ENCODE measurements around the gene MOBP.

MOBP gene

DNA sequence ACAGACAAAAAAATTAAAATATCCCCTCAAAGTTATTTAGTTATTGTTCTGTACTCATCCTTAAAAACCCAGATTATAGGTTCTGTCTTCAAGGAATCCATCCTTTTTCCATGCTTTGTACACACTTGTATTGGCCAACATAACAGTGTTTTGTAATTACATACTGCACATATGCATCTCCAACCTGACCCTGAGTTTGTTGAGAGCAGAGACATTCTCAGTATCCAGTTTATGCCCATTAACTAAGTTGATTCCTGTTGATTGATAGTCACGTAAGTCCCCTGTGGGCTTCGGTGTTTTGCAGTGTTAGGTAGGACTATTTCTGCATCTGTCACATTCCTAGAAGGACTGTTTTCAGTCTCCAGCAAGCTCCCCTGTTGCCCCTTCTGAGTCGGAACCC is 33.6 kb downstream of the MOBP start:
- DNase-seq = no peak

DNA sequence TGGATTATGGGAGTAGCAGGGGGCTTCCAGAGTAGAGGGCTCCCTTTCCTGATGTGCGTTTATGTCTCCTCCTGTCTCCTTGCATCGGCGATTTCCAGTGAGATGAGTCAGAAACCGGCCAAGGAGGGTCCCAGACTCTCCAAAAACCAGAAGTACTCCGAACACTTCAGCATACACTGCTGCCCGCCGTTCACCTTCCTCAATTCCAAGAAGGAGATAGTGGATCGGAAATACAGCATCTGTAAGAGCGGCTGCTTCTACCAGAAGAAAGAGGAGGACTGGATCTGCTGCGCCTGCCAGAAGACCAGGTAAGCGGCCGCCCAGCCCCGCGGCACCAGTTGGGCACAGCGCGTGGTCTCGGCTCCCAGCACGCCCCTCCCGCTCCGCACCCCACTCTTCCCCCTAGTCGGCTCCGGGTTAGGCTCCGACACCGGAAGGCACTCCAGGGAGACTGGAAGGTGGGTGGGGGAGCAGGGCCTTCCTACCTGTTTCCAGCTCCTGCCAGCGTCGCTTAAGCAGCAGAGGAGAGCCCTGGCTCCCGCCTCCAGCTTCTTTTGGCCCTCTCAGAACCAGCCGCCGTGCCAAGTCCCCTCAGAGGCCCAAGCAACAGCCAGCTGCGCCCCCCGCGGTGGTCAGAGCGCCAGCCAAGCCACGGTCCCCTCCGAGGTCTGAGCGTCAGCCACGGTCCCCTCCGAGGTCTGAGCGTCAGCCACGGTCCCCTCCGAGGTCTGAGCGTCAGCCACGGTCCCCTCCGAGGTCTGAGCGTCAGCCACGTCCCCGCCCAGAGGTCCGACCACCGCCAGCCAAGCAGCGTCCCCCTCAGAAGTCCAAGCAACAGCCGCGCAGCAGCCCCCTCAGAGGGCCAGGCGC is 34.7 kb downstream of the MOBP start:
- peak; percentile 30 for DNase-seq

DNA sequence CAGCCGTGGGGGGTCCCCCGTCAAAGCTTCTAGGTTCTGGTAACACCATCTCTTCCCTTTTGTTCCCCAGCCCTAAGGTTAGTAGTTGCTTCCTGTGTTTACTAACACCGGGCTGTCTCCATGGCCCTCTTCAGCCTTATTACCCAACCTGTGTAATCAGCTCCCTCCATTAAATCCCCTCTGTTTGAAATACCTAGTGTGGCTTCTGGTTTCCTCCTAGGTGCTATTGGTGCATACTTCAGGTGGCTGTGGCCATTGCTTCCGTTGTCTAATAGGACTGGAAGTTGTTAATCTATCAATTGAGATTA is 35.3 kb downstream of the MOBP start:
- no peak for DNase-seq

DNA sequence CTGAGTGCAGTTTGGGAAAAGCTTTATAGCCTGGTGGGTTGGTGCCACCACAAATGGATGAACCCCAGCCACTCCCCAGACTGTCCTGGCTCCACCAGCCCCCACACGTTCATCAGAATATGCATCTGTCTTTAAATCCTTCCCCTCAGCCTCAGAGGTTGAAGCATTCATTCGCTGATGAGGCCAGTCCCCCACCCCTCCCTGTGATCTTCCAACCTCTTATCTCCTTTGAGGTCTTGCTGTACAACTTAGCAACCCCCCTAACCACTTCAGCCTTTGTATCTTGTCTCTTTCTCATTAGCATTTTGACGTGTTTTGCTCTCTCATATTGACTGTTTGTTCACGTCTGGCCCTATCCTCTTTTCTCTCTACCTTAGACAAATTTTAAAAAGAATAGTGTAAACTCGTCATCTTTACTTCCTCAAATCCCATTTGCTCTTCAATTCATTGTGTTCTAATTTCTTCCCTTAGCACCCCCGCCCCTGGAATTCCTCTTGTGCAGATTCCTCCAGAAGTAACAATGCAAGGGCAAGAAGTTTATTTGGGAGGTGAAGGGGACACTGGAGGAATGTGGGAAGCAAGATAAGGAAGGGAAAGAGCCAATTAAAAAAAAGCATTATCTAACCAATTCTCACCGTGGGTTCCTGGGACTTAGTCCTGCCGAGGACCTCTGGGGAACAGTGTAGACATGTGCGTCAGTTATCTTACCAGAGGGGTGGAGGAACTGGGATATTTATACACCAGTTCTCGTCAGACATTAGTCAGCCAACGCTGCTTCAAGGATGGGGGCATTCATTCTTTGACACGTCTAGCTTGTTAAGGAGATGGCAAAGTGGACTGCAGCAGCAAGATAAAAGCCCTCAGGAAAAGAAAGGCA is 38.6 kb downstream of the MOBP start:
- DNase-seq = no peak

DNA sequence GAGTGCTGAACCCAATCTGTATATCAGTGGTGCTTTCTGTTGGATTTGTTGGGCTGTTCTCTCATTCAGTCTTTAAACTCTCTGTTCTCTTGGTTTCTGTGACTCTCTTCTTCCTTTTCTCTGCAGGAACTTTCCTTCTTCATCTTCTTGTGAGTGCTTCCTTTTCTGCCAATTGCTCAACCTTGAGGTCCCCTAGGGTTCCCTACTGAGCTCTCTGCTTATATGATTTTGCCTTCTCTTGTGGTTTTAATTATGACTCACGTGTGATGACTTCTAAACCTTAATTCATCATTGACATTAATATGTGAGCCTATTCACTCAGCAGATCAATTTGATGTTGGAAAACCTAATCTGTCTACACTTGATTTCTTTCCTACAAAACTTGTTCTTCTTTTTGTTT is 39.4 kb downstream of the MOBP start:
- DNase-seq = no peak

DNA sequence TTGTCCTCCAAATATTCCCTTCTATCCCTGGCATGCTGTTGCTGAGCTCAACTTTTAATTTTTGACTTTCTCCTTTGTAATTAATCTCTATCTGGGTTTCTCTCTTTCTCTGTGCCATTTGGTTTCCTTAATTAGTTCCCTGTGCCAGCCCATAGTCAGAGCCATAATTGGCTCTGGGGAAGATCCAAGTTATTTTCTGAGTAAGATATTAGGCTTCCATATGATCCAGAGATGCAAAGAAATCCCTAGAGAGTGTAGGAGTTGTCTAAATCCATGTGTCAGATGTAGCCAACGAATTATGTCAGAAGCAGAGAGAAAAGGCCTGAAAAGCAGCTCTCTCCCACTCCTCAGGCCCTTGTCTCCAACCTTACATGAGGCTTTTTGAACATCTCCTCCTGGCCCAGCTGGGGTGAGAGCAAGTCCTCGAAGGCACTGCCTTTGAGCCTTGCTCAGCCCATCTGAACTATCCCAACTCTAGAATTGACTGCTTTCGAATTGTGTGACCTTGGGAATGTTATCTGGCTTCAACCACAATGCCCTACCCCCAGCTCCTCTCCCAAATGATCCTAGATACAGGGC is 46.4 kb downstream of the MOBP start:
- DNase-seq = no peak

DNA sequence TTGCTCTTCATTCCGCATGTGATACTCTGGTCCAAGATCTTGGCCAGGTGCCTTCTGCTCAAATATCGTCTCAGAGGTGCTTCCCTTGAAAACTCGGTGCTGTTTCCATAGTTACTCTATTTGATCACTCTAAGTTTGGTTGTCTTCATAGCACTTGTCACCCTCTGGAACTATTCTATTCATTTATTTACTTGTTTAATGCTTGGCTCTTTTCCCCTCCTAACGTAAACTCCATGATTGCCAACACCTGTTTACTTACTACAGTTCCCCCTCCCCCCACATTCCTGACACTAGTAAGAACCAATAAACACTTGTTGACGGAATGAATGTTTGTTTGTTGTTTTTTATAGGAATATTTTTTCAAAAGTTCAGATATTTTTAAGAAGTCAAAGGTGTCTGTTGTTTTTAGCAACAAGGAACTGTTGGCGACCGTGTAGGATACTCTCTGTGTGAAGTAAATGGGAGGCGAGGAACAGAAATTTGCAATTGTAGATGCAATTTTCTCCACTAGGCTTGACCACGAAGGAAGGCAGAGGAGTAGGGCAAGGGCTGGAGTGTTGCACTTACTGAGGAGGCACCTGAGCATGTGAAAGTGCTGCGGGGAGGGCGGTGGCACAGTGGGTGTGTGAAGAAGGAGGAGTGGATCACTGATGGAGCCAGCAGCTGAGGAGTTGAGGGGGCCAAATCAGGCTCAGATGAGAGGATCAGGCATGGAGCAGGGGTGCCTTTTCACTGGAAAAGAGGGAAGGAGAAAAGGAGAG is 48.4 kb downstream of the MOBP start:
- DNase-seq = no peak

DNA sequence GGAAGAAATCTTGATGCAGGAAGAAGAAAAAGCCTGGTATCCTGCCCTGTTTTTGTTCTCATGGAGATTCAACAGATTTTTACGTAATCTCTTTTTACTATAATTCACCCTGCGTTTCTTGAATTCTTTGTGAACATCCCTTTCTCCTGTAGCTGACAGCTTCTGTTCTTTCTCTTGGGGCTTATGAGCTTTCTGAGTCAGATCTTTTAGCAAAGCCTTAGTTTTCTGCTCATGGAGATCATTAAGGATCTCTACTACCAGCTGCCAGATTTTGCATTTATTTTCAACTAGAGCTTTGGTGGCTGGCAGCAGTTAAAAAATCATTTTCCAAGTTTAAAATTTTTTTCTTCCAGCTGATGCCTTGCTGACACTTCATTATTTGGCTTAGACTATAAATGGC is 51.6 kb downstream of the MOBP start:
- DNase-seq = no peak

DNA sequence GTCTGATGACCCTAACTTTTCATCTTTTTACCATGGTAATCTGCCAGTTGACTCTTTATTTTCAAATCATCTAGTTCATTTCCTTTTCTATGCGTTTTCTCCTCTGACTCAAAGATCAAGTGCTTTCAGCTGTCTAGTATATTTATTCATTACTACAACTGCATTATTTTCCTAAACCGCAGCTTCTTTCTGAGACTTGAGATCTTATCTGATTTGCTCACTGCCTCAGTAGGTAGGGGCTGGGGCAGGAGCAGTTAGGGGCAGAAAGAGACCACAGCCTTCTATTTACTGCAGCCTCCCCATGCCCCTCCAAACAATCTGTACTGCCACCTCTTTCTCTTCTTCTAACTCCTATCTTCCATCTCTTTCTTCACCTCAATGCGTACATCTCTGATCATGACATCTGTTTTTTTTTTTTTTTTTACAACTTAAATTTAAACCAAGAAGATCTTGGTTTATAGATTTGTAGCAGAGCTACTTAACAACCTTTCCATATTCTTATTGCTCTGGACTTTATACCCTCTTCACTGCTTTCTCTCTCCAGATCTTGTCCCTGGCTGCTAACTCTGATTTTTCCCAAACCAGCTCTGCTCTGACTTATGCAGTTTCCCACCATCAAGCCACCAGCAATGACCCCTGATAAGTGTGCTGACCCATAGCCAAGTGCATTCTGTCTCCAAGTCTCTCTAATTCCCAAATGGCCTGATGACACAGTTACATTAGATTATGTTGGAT is 52.2 kb downstream of the MOBP start:
- no peak for DNase-seq

DNA sequence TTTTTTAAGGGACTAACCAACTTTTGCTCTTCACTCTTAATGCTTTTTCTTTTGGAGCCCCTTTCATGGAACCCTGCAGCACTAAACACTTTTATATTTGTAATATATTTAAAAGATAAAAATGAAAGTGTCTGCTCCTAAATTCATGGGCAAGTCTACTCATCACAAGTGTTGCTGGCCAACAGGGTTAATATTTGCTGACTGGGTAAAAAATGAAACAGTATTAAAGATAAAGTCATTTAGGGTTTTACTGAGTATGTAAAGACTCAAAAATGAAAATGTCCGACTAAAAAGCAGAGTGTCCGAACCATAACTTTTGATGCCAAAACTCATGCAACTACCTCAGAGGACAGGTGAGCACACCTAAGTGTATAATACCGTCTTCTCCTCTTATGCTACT is 54.0 kb downstream of the MOBP start:
- no peak for DNase-seq

DNA sequence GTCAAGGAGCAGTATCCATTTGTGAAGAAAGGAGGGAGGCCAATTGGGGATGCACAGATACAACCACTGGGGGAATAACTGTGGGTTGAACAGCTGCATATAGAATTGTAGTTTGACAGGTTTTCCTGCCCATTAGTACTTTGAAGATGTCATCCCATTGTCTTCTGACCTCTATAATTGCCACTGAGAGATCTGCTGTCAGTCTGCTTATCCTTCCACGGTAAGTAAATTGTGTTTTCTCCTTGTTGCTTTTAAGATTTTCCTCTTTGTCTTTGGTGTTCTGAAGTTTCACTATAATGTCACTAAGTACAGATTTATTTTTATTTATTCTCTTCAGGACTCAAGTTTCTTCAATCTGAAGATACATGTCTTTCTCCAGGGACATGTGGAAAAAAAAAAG is 56.6 kb downstream of the MOBP start:
- DNase-seq = no peak

DNA sequence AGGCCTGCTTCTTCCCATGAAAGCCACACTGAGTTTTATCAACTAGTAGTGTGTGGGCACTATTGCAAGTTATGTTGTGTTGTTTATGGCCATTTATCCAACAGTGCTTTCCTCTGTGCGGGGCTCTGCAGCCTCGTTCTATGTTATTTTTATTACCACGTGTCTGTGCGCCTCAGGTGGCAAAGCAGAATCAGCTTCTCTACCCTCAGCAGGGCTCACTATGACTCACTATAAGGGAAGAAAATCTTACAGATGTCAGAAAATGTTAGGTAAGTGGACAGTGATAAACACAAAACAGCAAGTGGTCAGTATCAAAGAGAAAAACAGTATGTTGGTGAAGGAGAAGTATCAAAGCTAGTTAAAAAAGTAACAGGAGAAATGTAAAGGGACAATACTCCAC is 61.4 kb downstream of the MOBP start:
- DNase-seq = no peak

DNA sequence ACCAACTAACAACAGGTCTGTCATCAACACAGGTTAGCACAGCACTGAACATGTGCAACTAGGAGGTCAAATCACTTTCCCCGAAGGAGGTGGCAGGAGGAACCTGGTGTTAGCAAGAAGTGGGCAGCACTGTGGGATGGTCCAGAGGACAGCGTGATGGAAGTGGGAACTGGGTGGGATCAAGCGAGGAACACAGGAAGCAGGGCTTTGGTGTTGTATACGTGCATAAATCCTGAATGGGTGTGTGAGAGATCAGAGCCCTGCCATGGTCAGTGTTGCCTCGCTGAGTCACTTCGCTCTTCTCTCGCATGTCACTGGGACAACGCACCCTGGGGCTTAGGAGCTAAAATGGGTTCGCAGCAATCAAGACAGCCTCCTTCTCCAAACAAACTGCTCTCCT is 62.1 kb downstream of the MOBP start:
- DNase-seq = no peak

DNA sequence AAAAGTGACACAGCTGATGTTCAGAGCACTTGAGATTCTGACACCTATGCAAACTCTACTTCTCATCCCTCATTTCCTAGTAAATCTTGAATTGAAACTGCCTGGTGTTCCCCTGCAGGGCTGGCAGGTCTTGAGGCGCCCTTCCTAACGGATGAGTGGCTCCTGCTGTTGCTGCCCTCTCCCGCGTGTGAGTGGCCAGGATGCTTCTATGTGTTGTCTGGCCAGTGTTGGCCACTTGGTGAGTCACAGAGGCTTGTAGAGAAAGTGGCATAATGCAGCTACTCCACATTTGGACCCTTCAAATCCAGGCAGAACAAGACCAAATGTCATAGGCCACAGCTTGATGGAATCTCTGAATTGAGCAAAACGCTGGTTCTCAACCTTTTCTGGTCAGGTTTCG is 63.6 kb downstream of the MOBP start:
- DNase-seq = no peak

DNA sequence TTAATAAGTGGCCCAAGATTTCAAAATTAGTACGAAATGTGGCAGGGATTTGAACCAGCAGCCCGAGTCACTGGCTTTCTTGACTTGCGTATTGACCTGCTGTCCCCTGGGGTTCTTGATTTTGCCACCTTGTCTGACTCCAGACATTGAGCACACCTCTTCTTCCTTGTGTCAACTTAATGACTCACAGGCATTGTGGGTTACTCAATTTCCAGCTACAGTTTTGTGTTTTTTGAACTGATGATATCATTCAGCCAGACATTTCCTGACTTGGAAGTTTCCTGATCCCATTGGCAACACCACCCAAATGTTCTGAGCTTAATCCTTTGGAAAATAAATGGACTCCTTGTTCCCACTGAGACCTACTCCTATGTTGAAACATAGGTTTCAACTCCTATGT is 64.2 kb downstream of the MOBP start:
- no peak for DNase-seq

DNA sequence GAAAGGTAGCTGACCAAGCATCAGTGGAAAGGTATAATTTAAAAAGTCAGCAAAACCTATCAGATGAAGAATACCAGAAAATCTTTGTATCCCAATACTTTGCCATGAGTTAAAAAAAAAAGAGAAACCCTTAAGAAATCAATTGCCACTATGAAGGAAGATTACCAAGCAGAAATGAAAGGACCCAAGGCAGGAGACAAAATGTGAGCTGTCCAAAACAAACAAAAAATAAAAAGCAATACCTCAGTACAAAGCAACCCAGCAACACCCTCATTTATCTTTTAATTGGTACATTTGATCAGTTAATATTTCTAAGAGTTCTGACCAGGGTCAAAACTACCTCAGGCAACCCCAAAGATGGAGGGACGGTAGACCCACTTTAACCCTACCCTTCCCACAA is 65.3 kb downstream of the MOBP start:
- no peak for DNase-seq

DNA sequence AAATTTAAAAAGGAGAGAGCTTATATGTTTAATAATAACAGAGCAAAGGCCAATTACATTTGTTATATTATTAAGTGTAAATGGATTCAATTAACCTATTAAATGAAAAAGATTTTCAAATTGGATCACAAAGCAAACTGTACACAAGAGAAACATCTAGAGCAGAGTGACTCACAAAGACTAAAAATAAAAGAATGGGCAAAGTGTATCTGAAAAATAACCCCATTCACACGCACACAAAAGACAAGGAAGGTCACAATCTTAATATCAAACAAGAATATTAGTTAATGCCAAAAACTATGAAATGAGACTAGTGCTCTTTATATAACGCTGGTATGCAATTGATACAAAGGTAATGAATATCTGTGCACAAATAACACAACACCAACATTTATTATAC is 65.7 kb downstream of the MOBP start:
- no peak for DNase-seq

DNA sequence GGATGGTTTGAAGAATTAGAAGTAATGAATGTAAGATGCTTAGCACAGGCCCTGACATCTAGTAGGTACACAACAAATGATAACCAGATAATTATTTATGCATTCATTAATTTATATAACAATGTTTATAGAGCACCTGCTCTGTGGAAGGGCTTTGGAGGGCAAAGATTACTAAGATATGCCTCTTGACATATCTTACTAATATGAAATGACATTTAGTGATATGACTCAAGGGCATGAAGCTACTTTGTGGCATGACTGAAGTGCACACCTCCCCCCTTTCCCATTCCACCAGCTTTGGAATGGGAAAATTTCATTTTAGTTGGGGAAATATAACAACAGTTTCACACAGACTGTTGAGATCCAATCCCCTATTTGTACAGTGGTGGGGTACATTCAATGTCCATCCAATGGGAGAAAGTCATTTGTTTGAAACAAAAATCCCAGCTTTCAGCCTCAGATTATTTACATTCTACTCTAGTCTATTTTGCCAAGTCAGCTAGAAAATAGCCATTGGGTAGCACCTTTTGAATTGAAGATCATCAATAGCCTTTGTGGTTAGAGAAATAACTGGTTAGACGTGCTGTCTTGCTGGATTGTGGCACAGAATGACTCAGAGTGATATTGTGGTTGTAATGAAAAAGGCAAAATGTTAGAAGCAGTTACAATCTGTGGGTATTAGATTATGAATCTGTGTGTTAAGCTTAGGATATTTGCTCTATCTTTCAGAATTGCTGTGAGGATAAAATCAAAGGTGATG is 72.9 kb downstream of the MOBP start:
- DNase-seq = no peak

DNA sequence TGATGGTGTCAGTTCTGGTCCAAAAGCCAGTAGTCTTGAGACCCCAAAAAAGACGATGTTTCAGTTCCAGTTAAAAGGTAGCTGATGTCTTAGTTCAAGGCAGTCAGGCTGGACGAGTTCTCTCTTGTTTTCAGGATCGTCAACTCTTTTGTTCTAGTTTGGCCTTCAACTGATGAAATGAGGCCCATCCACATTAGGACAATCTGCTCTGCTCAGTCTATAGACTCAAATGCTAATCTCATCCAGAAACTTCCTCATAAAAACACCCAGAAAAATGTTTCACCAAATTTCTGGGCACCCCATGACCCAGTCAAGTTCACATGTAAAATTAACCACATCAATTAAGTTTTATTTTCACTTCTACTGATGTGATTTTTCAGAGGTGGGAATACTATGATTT is 74.0 kb downstream of the MOBP start:
- DNase-seq = no peak

DNA sequence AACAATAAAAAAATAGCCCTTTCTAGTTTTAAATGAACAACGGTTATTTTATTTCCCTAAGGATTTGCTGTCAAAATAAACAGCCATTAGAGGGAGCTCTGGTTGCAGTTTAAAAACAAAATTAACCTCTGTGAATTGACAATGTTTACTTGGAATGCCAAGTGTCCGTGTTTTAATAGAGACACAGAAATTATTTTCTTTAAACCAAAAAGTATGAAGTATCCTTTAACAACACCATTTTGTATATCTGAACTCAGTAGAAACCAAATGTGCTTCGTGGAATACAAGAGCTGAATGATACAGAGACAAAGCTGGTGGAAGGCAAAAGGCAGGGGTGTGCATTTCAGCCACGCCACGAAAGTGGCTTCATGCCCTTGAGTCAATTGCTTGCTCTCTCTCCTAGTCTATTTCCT is 74.4 kb downstream of the MOBP start:
- DNase-seq = peak; percentile 5

DNA sequence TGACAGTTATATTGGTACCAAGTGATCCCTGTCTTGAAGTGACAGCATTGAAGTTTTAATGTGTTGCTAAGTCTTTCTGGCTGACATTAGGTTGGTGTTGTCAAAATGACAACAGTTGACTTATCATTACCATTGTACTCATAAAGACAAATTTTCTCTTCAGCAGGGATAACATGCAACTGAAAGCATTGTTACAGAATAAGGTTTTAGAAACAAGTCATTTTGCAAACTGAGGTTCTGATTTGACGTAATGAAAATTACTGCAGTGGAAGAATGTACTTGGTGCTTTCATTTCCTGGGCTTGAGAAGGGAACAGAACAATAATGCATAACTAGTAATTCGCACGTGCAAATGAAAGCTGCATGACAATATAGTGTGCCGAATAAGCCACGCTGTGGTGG is 75.1 kb downstream of the MOBP start:
- no peak for DNase-seq

DNA sequence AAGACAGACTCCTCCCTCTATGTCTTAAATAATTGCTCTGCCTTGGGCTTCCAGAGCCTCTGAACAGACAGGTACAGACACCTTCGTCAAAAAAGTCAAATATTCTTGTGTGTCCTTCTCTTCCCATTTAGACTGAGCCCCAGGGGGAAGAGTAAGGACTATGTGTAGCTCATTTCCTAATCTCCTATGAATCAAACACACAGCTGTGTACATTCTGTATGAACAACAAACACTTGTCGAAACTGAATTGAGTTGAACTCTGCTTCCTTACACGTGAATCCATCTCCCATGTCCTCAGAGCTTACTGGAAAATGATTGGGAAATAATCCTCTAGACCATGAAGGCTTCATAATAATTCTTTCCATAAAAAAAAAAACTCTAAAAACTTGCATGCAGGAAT is 80.8 kb downstream of the MOBP start:
- DNase-seq = no peak
